Measurements from ENCODE around the gene SCN4B. TPM values are rescaled to one million over a fixed set of nuclear protein-coding genes. Genes with fewer than 3 reads are reported as not detected.

The SCN4B gene
- total RNA-seq, 1 experiment from 2014 or later: 1.6 TPM

GRCh38 chr11:118133816-118134215 is 18.8 kb downstream of the SCN4B start:
- H3K36me3 Mint-ChIP-seq (ENCODE audit: insufficient read depth in 1 of 3, low read depth in 3 of 3): no peaks in the 10 kb centered on the region
- Histone ChIP-seq H3K4ac (ENCODE audit: low read depth, low read length) (no peak overlapping the region), H4K8ac (replicated peaks; ENCODE audit: insufficient read length, low read depth, low read length) (no peak overlapping the region), H2BK20ac (ENCODE audit: low read depth, low read length, poor library complexity, severe bottlenecking) (no peak overlapping the region), H4K91ac (ENCODE audit: insufficient read length, low read depth, low read length) (no peak overlapping the region), H2BK120ac (ENCODE audit: low read depth, low read length, poor library complexity, severe bottlenecking) (no peak overlapping the region), H3K4me1 (ENCODE audit: insufficient read depth, low read length) (no peaks in the 10 kb centered on the region), H3K79me1 (ENCODE audit: insufficient read depth, low read depth, low read length, poor library complexity, severe bottlenecking) (no peaks in the 10 kb centered on the region), H3K4me2 (ENCODE audit: insufficient read depth, insufficient read length, low read length) (no peak overlapping the region), H3K9ac (ENCODE audit: extremely low read depth, insufficient read length, low read length) (no peak overlapping the region), H3K27ac (ENCODE audit: insufficient read length, low read depth, low read length) (no peak overlapping the region), H2AFZ (ENCODE audit: low read length) (no peak overlapping the region), H3K18ac (ENCODE audit: insufficient read length, low read depth, low read length) (no peak overlapping the region), H2AK5ac (ENCODE audit: insufficient read length, low read length) (no peak overlapping the region), H3K79me2 (ENCODE audit: insufficient read depth, low read length) (no peaks in the 10 kb centered on the region), H3K14ac (ENCODE audit: insufficient read depth, low read length) (no peak overlapping the region), H3K27me3 (ENCODE audit: insufficient read depth, low read length) (no peaks in the 10 kb centered on the region), H2BK15ac (ENCODE audit: low read depth, low read length) (no peak overlapping the region), H3K23ac (ENCODE audit: insufficient read length, low read depth, low read length) (no peak overlapping the region), H3K23me2 (ENCODE audit: insufficient read length, low read depth, low read length, poor library complexity, severe bottlenecking) (no peaks in the 10 kb centered on the region), H4K5ac (ENCODE audit: insufficient read length, low read depth, low read length) (no peak overlapping the region), H3K9me3 (ENCODE audit: control insufficient read depth, low read depth, low read length) (no peaks in the 10 kb centered on the region), H2BK12ac (ENCODE audit: insufficient read length, low read depth, low read length) (no peak overlapping the region), H4K20me1 (ENCODE audit: control insufficient read depth, insufficient read depth, insufficient read length) (no peaks in the 10 kb centered on the region), H3K56ac (ENCODE audit: insufficient read length, low read depth, low read length) (no peak overlapping the region), H2BK5ac (ENCODE audit: insufficient read length, low read length) (no peak overlapping the region), H3T11ph (ENCODE audit: low read length) (no peak overlapping the region)
- no peaks in the 10 kb centered on the region for H3K9me3 Mint-ChIP-seq
- no peak for DNase-seq
- WGBS (ENCODE audit: extremely low coverage, insufficient read length, low lambda C conversion rate): no CpG with 5 or more reads among the region's 10 CpGs
- no peak overlapping the region for H3K4me3 Mint-ChIP-seq
- H3K27ac Mint-ChIP-seq: peak overlapping the region in 2 of 3 experiments; percentile 48 to 59; a peak in 2 of 7 replicates
- peaks cover 7 to 10% of the 10 kb centered on the region in 2 experiments for H3K4me1 Mint-ChIP-seq
- H3K27me3 Mint-ChIP-seq (ENCODE audit: low read depth): peaks cover 39% of the 10 kb centered on the region
- no peak for TF ChIP-seq CTCF (conservative IDR thresholded peaks at IDR 0.05)
